Heart right ventricle (tissue), 16 donors: ENCODE data around the gene SLC29A1. TPM values are rescaled to one million over a fixed set of nuclear protein-coding genes. Genes with fewer than 3 reads are reported as not detected.

ENCODE experiments used
- ATAC-seq, 8 donors: fragments of 200-7000 bp; cut with Tn5 transposase; one replicate each; pipeline ENCODE4 v1.9.1; 2020; ENCODE audit warnings: mild to moderate bottlenecking in 8 of 8, moderate library complexity in 8 of 8, moderate number of reproducible peaks in 1 of 8
- DNase-seq, 2 donors: peaks; one replicate each; pipeline ENCODE4 v3.0.0-alpha.2; 2020
- H3K27ac ChIP-seq, 10 donors: fragments of 200-600 bp; sonication (generic) in 2 of 10; one replicate each; pipeline versions ENCODE4 v1.5.0 to v1.8.0; 2020 to 2022; ENCODE audit warnings: mild to moderate bottlenecking in 3 of 10
- H3K27me3 ChIP-seq, 7 donors: fragments of 200-600 bp; one replicate each; pipeline ENCODE4 v1.8.0; 2021 to 2022; ENCODE audit warnings: mild to moderate bottlenecking in 2 of 7
- H3K36me3 ChIP-seq, 9 donors: fragments of 200-600 bp; sonication (generic) in 1 of 9; one replicate each; pipeline versions ENCODE4 v1.5.0 to v1.8.0; 2020 to 2022; ENCODE audit warnings: mild to moderate bottlenecking in 2 of 9
- H3K4me1 ChIP-seq, 9 donors: fragments of 200-600 bp; sonication (generic) in 1 of 9; one replicate each; pipeline versions ENCODE4 v1.5.0 to v1.8.0; 2020 to 2022; ENCODE audit warnings: mild to moderate bottlenecking in 4 of 9
- H3K4me3 ChIP-seq, 10 donors: fragments of 200-600 bp; sonication (generic) in 2 of 10; one replicate each; pipeline versions ENCODE4 v1.5.0 to v1.8.0; 2020 to 2022; ENCODE audit warnings: mild to moderate bottlenecking in 7 of 10, moderate library complexity in 2 of 10
- H3K9me3 ChIP-seq, 11 donors: fragments of 200-600 bp in 10 of 11; sonication (generic) in 2 of 11; one replicate each; pipeline versions ENCODE4 v1.5.0 to v1.8.0; 2013 to 2022; ENCODE audit warnings: mild to moderate bottlenecking in 2 of 11, control low read depth in 1 of 11, moderate library complexity in 1 of 11
- CTCF ChIP-seq, 9 donors: fragments of 200-600 bp; sonication (generic) in 2 of 9; IDR thresholded peaks; one replicate each; pipeline versions ENCODE4 v1.5.0 to v1.8.0; 2021 to 2022; ENCODE audit warnings: antibody characterized with exemption in 9 of 9, mild to moderate bottlenecking in 5 of 9, moderate library complexity in 1 of 9
- WGBS, 2 donors: extraction: QIAGEN DNeasy Blood & Tissue Kit; methylation state at CpG; one replicate each; pipeline ENCODE4 v1.1.7; 2013; ENCODE audit warnings: inconsistent platforms in 1 of 2; 5-methylcytosine and 5-hydroxymethylcytosine counted together
- intact Hi-C, 10 donors: fragments of 100-400 bp; cut with DNase I; formaldehyde crosslinking; loops; one replicate each; pipeline versions ENCODE4 v1.11.1 to v1.14.2; 2022
- long read RNA-seq, 3 donors: library from polyadenylated mRNA; unstranded; transcript quantifications; one replicate each; pipeline ENCODE4 v2.0.0, GENCODE V29; 2020 to 2021
- polyA plus RNA-seq, 2 donors: library from polyadenylated mRNA; stranded (reverse); fragments of 200-250 nt; gene quantifications; one replicate each; pipeline ENCODE4 v1.2.3, GENCODE V29; 2013
- total RNA-seq, 10 donors: library from RNA; stranded (reverse); fragmentation: NEBNext Ultra II Directional in 3 of 10; extraction: Animal tissue kit (Norgen Biotek cat#: 25700) in 3 of 10; gene quantifications; one replicate each; pipeline versions ENCODE4 v1.2.1 to v1.2.4, GENCODE V29; 2021 to 2023
- donor health status: Arrhythmogenic right ventricular cardiomyopathy.
- donor health status: ischemic (EF 13 %, LVEDD 7.1; RV severe dilation, severe dysfunction).
- donor health status: healthy with polysubstance abuse.
- donor health status: DM: no; HTN: yes; CAD: no.
- donor health status: DM: no; HTN: no; CAD: no.
- donor health status: ischemic (EF 25% LVEDD 6.9; RV normal size, moderate dysfunction).
- donor health status: ischemic (EF 25% LVEDD 5.7; RV mildly dilated, moderate dysfunction).
- donor health status: healthy.
- donor health status: DM: yes; HTN: yes; CAD: no.
- donor health status: Ischemic cardiomyopathy.
- donor health status: ischemic (EF 35%, LVEDD 5.7; RV mildly dilated, moderate dysfunction).
- donor health status: nonischemic (EF 11% LVEDD 7.7; RV severe dilation, severe dysfunction).
- donor health status: DM: yes; HTN: yes; CAD: no.
- donor health status: PGD.
- donor health status: ischemic (EF 29% LVEDD 5.4; RV normal size, mild dysfunction).
- donor health status: nonischemic (EF 23%, LVEDD 6.1; RV moderate dilation, normal function).

The SLC29A1 gene
- total RNA-seq (100 to 1,000 TPM; 104 to 198 (median 146) TPM), polyA plus RNA-seq (10 to 100 TPM; 46.3 to 90.9 TPM)
- long read RNA-seq, donor 1, transcript SLC29A1-209 (13 exons, 2,318 nt) = major isoform, 74 of 523 reads
- long read RNA-seq, donor 1, transcript SLC29A1-201 (12 exons, 2,159 nt) = minor isoform, 64 of 523 reads
- long read RNA-seq, donor 1, transcript SLC29A1-206 (13 exons, 2,183 nt) = minor isoform, 53 of 523 reads
- long read RNA-seq, donor 1, partial matches to known transcripts = 241 of 523 reads
- long read RNA-seq, donor 1, other reads (novel, unspliced or antisense) = 84 of 523 reads
- long read RNA-seq, donor 2, transcript SLC29A1-206 (13 exons, 2,183 nt) = minor isoform, 51 of 517 reads
- long read RNA-seq, donor 2, transcript SLC29A1-209 (13 exons, 2,318 nt) = major isoform, 79 of 517 reads
- long read RNA-seq, donor 2, transcript SLC29A1-208 (13 exons, 2,326 nt) = minor isoform, 7 of 517 reads
- long read RNA-seq, donor 2, transcript SLC29A1-201 (12 exons, 2,159 nt) = minor isoform, 59 of 517 reads
- long read RNA-seq, donor 2, partial matches to known transcripts = 217 of 517 reads
- long read RNA-seq, donor 2, other reads (novel, unspliced or antisense) = 102 of 517 reads
- long read RNA-seq, donor 3, transcript SLC29A1-201 (12 exons, 2,159 nt) = minor isoform, 49 of 916 reads
- long read RNA-seq, donor 3, transcript SLC29A1-209 (13 exons, 2,318 nt) = major isoform, 171 of 916 reads
- long read RNA-seq, donor 3, transcript SLC29A1-206 (13 exons, 2,183 nt) = minor isoform, 140 of 916 reads
- long read RNA-seq, donor 3, transcript SLC29A1-208 (13 exons, 2,326 nt) = minor isoform, 26 of 916 reads
- long read RNA-seq, donor 3, partial matches to known transcripts = 312 of 916 reads
- long read RNA-seq, donor 3, other reads (novel, unspliced or antisense) = 210 of 916 reads

- peak; percentile 5 to 47 (median 20) for ATAC-seq
- peaks cover 46 to 97% (median 92%) of the 10 kb centered on the region in 9 donors for H3K4me1 ChIP-seq
- 1% methylated on average over 70 to 72 of the region's 73 CpGs for WGBS, 2 donors
Measured at GRCh38 chr6:44223319-44224028, at the start of gene SLC29A1. Gene SLC29A1 (plus strand): TSS chr6:44223595. CDS start chr6:44227314, 3,719 bp downstream.

GRCh38 chr6:44176130-44176761 is 47.1 kb upstream of the SLC29A1 start:
- Histone ChIP-seq H3K4me3 (no peak overlapping the region), H3K9me3 (no peaks in the 10 kb centered on the region), H3K4me1 (peaks cover 3 to 42% (median 27%) of the 10 kb centered on the region in 9 donors), H3K27me3 (no peaks in the 10 kb centered on the region), H3K27ac (no peak overlapping the region), H3K36me3 (no peaks in the 10 kb centered on the region)
- 82 to 85% methylated on average over 15 of the region's 15 CpGs for WGBS, 2 donors
- DNase-seq (no peak), ATAC-seq (peak in 1 of 8 donors; percentile 5)
- TF ChIP-seq CTCF (IDR thresholded peaks at IDR 0.05) = no peak
- intact Hi-C loops = loop anchor here in 2 of 10 donors (10.0 kb wide), 1 partner anchor 159 kb away; no protein-coding TSS in a partner anchor

More at GRCh38 chr6:44223319-44224028, at the start of gene SLC29A1:
- DNase-seq = peak; percentile 77 to 85
- peak in 5 of 9 donors; percentile 6 to 43 (median 28) for TF ChIP-seq CTCF (IDR thresholded peaks at IDR 0.05)
- Histone ChIP-seq H3K27me3 (no peaks in the 10 kb centered on the region), H3K27ac (peak within 1 kb of the TSS; percentile 82 to 98 (median 94)), H3K4me3 (peak within 1 kb of the TSS; percentile 64 to 87 (median 74)), H3K9me3 (no peaks in the 10 kb centered on the region), H3K36me3 (no peaks in the 10 kb centered on the region)
- intact Hi-C loops = loop anchor here in 1 of 10 donors (10.0 kb wide), 1 partner anchor 449 kb away; the partner anchor contains the start of gene VEGFA

- no peak overlapping the region for H3K4me3 ChIP-seq
- peak overlapping the region in 2 of 10 donors; percentile 14 to 76 for H3K27ac ChIP-seq
- no peak for TF ChIP-seq CTCF (IDR thresholded peaks at IDR 0.05)
- intact Hi-C loops = loop anchor here in 2 of 10 donors (10.0 kb wide), 1 partner anchor 158 kb away; no protein-coding TSS in a partner anchor
- H3K9me3 ChIP-seq = no peaks in the 10 kb centered on the region
- ATAC-seq = peak in 1 of 8 donors; percentile 5
- DNase-seq = no peak
- whole genome bisulfite sequencing, 2 donors = 69 to 71% methylated on average over 24 of the region's 24 CpGs
- H3K27me3 ChIP-seq = no peaks in the 10 kb centered on the region
- H3K36me3 ChIP-seq = no peaks in the 10 kb centered on the region
- peaks cover 3 to 42% (median 27%) of the 10 kb centered on the region in 9 donors for H3K4me1 ChIP-seq
Measured at GRCh38 chr6:44176762-44177509, 46.5 kb upstream of the SLC29A1 start.
